ENCODE measurements around the gene NKD2. TPM values are rescaled to one million over a fixed set of nuclear protein-coding genes. Genes with fewer than 3 reads are reported as not detected.

Gene NKD2
- polyA plus RNA-seq, 2 of the 4 experiments (the other 2 are of a cell fraction): 1.2 to 4.2 TPM

- FAIRE-seq (no peak), DNase-seq (ENCODE audit: low read depth in 1 of 2, low spot score in 1 of 2) (no peak), ATAC-seq (no peak)
- no peak overlapping the region for H3K4me2 ChIP-seq
- no peak overlapping the region for H3K4me3 ChIP-seq
- H3K27ac ChIP-seq: no peak overlapping the region
- WGBS (ENCODE audit: missing lambda C conversion rate): 93% methylated on average over 22 of the region's 26 CpGs
- H3K4me1 ChIP-seq: no peaks in the 10 kb centered on the region
- H3K9me3 ChIP-seq: no peaks in the 10 kb centered on the region
- ChIA-PET POLR2A (no interaction called here), CTCF (interaction anchor here (1.0 kb wide), 1 partner anchor 20 kb away, joined by 3 read pairs; no protein-coding TSS in a partner anchor)
- TF ChIP-seq MAFK (IDR thresholded peaks at IDR 0.05; ENCODE audit: partially characterized antibody) (no peak), NPAS2 (CRISPR knock-in tag; IDR thresholded peaks at IDR 0.05; ENCODE audit: borderline replicate concordance) (no peak), TP53 (CRISPR knock-in tag; IDR thresholded peaks at IDR 0.05) (no peak), HEYL (CRISPR knock-in tag; IDR thresholded peaks at IDR 0.05) (no peak), HOXB13 (CRISPR knock-in tag; IDR thresholded peaks at IDR 0.05; ENCODE audit: low read depth) (no peak), ELK1 (IDR thresholded peaks at IDR 0.05; ENCODE audit: low read depth, low read length) (no peak), KDM1A (IDR thresholded peaks at IDR 0.05; ENCODE audit: low read depth) (no peak), ZC3H11A (IDR thresholded peaks at IDR 0.05) (no peak), RNF2 (IDR thresholded peaks at IDR 0.05; ENCODE audit: borderline replicate concordance, low read depth) (no peak), PBX3 (IDR thresholded peaks at IDR 0.05) (no peak), JUNB (IDR thresholded peaks at IDR 0.05) (no peak)
- TF ChIP-seq, protein P1, sequence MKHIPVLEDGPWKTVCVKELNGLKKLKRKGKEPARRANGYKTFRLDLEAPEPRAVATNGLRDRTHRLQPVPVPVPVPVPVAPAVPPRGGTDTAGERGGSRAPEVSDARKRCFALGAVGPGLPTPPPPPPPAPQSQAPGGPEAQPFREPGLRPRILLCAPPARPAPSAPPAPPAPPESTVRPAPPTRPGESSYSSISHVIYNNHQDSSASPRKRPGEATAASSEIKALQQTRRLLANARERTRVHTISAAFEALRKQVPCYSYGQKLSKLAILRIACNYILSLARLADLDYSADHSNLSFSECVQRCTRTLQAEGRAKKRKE (CRISPR knock-in tag; IDR thresholded peaks at IDR 0.05; ENCODE audit: low read depth): no peak
Observed at GRCh38 chr5:1033178-1033577, 24.6 kb downstream of the NKD2 start.

DNA sequence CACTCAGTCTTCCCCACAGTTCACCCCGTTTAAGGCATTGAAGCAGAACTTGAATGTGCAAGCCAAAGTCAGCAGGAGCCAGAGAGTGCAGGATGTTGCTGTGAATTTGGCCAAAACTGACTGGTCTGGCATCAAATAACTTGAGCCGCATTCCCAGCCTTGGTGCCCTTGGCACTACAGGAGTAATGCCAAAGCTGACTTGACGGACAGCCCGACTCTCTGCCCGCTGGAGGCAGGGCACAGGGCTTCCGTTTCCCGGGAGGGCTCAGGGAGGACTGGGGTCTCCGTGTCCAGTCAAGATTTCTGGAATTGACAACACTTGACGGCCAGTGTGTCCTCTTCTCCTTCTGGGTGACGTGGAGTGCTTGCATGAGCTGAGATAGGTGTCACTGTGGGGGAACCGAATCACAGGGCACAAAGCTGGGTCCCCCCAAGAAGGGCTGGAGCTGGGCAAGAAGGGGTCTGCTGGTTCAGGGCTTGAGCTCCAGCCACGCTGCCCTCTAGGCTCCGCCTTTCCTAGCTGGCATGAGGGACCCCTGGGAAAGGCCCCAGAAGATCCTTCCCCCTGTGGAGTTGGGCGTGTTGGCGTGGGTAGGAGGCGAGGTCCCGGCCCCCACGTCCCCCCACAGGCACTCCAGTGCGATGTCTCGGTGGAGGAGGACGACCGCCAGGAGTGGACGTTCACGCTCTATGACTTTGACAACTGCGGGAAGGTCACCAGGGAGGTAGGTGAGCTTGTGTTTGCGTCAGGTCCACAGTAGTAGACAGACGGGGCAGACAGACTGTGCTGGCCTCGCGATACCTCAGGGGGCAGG lies 25.2 kb downstream of the NKD2 start:
- Histone ChIP-seq H3K4me1 (no peaks in the 10 kb centered on the region), H3K9me3 (no peaks in the 10 kb centered on the region), H3K4me3 (no peak overlapping the region), H3K4me2 (no peak overlapping the region), H3K27ac (no peak overlapping the region)
- 83% methylated on average over 29 of the region's 29 CpGs for WGBS (ENCODE audit: missing lambda C conversion rate)
- ATAC-seq: no peak
- POLR2A ChIA-PET: no interaction called here
- TF ChIP-seq CHD2 (IDR thresholded peaks at IDR 0.05; ENCODE audit: low read length, partially characterized antibody) (no peak), MYC (IDR thresholded peaks at IDR 0.05; ENCODE audit: borderline replicate concordance, low read length) (no peak), PBX3 (IDR thresholded peaks at IDR 0.05) (no peak), KDM5A (IDR thresholded peaks at IDR 0.05) (no peak), RAD21 (conservative IDR thresholded peaks at IDR 0.05 in 1 of 2, IDR thresholded peaks at IDR 0.05 in 1 of 2) (no peak), TFCP2L1 (CRISPR knock-in tag; IDR thresholded peaks at IDR 0.05) (no peak), REST (IDR thresholded peaks at IDR 0.05) (no peak), USF2 (IDR thresholded peaks at IDR 0.05) (no peak), JUN (IDR thresholded peaks at IDR 0.05) (no peak)
- CTCF ChIA-PET: interaction anchor here (0.6 to 0.7 kb wide), 2 partner anchors 51 to 81 kb away, joined by 3 read pairs; no protein-coding TSS in a partner anchor
- no peak for FAIRE-seq
- no peak for DNase-seq (ENCODE audit: low read depth in 1 of 2, low spot score in 1 of 2)

Data from A549 (cell line).